Adrenal gland (tissue), 12 donors: ENCODE results near the gene CARMIL3. TPM values are rescaled to one million over a fixed set of nuclear protein-coding genes. Genes with fewer than 3 reads are reported as not detected.

Source experiments
- DNase-seq, 7 donors: peaks; one replicate each; pipeline ENCODE4 v3.0.0-alpha.2; 2019 to 2020
- H3K27ac ChIP-seq, 5 donors: fragments of 200-600 bp; sonication (generic) in 4 of 5; 1 replicate in 3 of 5; 2 replicates in 2 of 5; pipeline versions ENCODE4 v1.5.1 to v1.8.0; 2016 to 2020; ENCODE audit warnings: mild to moderate bottlenecking in 1 of 5
- H3K27me3 ChIP-seq: fragments of 200-600 bp; 2 replicates; pipeline ENCODE4 v1.8.0; 2021
- H3K36me3 ChIP-seq, 2 donors: fragments of 200-600 bp; replicated peaks in 1 of 2; 1 replicate in 1 of 2; 2 replicates in 1 of 2; pipeline versions ENCODE4 v1.5.1 to v1.8.0; 2018 to 2022
- H3K4me1 ChIP-seq, 2 donors: fragments of 200-600 bp; replicated peaks in 1 of 2; 1 replicate in 1 of 2; 2 replicates in 1 of 2; pipeline versions ENCODE4 v1.5.1 to v1.8.0; 2018 to 2021
- H3K4me3 ChIP-seq, 4 donors: fragments of 200-600 bp; sonication (generic) in 3 of 4; one replicate each; pipeline ENCODE4 v1.5.1; 2016 to 2018
- H3K9me3 ChIP-seq, 3 donors: fragments of 200-600 bp; sonication (generic) in 1 of 3; replicated peaks in 1 of 3; 1 replicate in 2 of 3; 2 replicates in 1 of 3; pipeline versions ENCODE4 v1.5.1 to v1.8.0; 2016 to 2021
- POLR2A ChIP-seq, 2 donors: fragments of 450-650 bp; IDR thresholded peaks; one replicate each; pipeline ENCODE4 v1.6.1; 2017; ENCODE audit warnings: antibody characterized with exemption in 2 of 2, mild to moderate bottlenecking in 2 of 2, moderate library complexity in 1 of 2
- WGBS, 4 donors: extraction: QIAGEN DNeasy Blood & Tissue Kit in 2 of 4; methylation state at CpG; one replicate each; pipeline versions ENCODE4 v1.1.5 to v1.1.7; 2013 to 2017; 5-methylcytosine and 5-hydroxymethylcytosine counted together
- intact Hi-C, 2 donors: fragments of 100-400 bp; cut with DNase I; formaldehyde crosslinking; loops; one replicate each; pipeline versions ENCODE4 v1.14.1 to v1.15.0; 2022 to 2023
- polyA plus RNA-seq, 3 donors: library from polyadenylated mRNA; stranded (reverse); fragments of 200-250 nt in 2 of 3; fragments of 350-450 nt in 1 of 3; fragmentation: Illumina TruSeq in 1 of 3; extraction: RNeasy Lipid Tissue Mini Kit (QIAGEN cat#74804) in 1 of 3; gene quantifications; one replicate each; pipeline ENCODE4 v1.2.3, GENCODE V29; 2013 to 2014
- total RNA-seq, 9 donors: library from RNA; depleted of rRNA in 4 of 9; stranded (reverse); fragments of >200 nt in 4 of 9; fragments of 120-200 nt in 1 of 9; fragmentation: NEBNext Ultra II Directional in 1 of 9; extraction: Animal tissue kit (Norgen Biotek cat#: 25700) in 1 of 9; gene quantifications; one replicate each; pipeline versions ENCODE4 v1.1.0 to v1.2.4, GENCODE V29; 2013 to 2023
- TF ChIP-seq, protein P1 (sequence below), 6 experiments: fragments of 450-650 bp in 4 of 6; fragments of 200-600 bp in 2 of 6; sonication (generic) in 1 of 6; IDR thresholded peaks; 1 replicate in 5 of 6; 2 replicates in 1 of 6; pipeline versions ENCODE4 v1.5.1 to v1.8.0; 2016 to 2021; ENCODE audit warnings: antibody characterized with exemption in 6 of 6, mild to moderate bottlenecking in 2 of 6, moderate library complexity in 1 of 6
- donor health status: healthy with polysubstance abuse.
- donor health status: Bipolar disorder and iron deficiency.
- donor health status: DM: yes; HTN: yes; CAD: no.
- donor health status: DM: no; HTN: no; CAD: no.
- donor health status: DM: no; HTN: no; CAD: no.
- donor health status: DM: yes; HTN: yes; CAD: no.

The CARMIL3 gene
- total and polyA plus RNA-seq, 12 donors = 0.17 to 5.8 (median 0.74) TPM; not detected in 1

DNA sequence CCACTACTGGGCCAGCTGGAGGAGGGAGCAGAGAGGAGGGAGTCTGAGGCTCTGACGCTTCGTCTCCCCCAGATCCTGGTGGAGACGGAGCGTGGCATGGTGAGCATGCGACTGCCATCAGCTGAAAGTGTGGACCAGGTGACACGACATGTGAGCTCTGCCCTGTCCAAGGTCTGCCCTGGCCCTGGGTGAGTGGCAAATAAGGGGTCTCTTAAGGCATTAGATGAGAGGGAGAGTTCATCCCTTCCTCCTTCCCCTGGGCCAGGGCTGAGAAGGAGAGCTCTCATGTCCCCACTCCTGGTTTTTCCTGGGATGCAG is 2.5 kb downstream of the CARMIL3 start:
- 80 to 88% (median 83%) methylated on average over 3 to 6 of the region's 6 CpGs for WGBS, 4 donors
- no peaks in the 10 kb centered on the region for H3K9me3 ChIP-seq
- no peaks in the 10 kb centered on the region for H3K36me3 ChIP-seq
- H3K27me3 ChIP-seq = no peaks in the 10 kb centered on the region
- no peak overlapping the region for H3K4me3 ChIP-seq
- no peak for TF ChIP-seq POLR2A (IDR thresholded peaks at IDR 0.05)
- TF ChIP-seq, protein P1, sequence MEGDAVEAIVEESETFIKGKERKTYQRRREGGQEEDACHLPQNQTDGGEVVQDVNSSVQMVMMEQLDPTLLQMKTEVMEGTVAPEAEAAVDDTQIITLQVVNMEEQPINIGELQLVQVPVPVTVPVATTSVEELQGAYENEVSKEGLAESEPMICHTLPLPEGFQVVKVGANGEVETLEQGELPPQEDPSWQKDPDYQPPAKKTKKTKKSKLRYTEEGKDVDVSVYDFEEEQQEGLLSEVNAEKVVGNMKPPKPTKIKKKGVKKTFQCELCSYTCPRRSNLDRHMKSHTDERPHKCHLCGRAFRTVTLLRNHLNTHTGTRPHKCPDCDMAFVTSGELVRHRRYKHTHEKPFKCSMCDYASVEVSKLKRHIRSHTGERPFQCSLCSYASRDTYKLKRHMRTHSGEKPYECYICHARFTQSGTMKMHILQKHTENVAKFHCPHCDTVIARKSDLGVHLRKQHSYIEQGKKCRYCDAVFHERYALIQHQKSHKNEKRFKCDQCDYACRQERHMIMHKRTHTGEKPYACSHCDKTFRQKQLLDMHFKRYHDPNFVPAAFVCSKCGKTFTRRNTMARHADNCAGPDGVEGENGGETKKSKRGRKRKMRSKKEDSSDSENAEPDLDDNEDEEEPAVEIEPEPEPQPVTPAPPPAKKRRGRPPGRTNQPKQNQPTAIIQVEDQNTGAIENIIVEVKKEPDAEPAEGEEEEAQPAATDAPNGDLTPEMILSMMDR (IDR thresholded peaks at IDR 0.05) = no peak
- DNase-seq = no peak
- intact Hi-C loops = loop anchor here in 1 of 2 donors (10.0 kb wide), 1 partner anchor 241 kb away; the partner anchor contains the start of genes DHRS1 and NOP9
- peaks cover 13 to 16% of the 10 kb centered on the region in 2 donors for H3K4me1 ChIP-seq
- H3K27ac ChIP-seq = no peak overlapping the region

DNA sequence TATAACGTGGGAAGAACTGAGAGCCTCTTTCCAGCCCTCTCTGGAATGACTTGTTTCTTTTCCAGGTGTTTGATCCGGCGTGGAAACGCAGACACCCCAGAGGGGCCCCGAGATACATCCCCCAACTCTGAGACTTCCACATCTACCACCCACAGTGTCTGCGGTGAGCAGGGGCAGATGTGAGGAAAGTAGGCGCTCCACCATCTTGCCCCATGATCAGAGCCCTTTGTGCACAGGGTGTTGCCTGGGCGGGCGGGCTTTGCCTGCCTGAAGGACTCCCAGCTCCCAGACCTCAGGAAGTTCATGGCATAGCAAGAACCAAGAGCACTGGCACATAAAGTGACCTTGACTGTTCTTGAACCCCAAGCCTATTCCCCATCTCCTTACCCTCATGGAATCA is 2.8 kb downstream of the CARMIL3 start:
- Histone ChIP-seq H3K4me1 (peaks cover 13 to 16% of the 10 kb centered on the region in 2 donors), H3K27me3 (no peaks in the 10 kb centered on the region), H3K9me3 (no peaks in the 10 kb centered on the region), H3K27ac (no peak overlapping the region), H3K4me3 (no peak overlapping the region), H3K36me3 (no peaks in the 10 kb centered on the region)
- no peak for DNase-seq
- WGBS, 4 donors = 89 to 97% (median 91%) methylated on average over 8 to 9 of the region's 9 CpGs
- no peak for TF ChIP-seq POLR2A (IDR thresholded peaks at IDR 0.05)
- TF ChIP-seq, protein P1 (IDR thresholded peaks at IDR 0.05) = no peak
- intact Hi-C loops = loop anchor here (5.0 to 10.0 kb wide), 2 partner anchors 38 to 240 kb away; partner anchors contain the start of genes PCK2 (in 2 of the 2), DHRS1 (in 1 of the 2) and NOP9 (in 1 of the 2)

DNA sequence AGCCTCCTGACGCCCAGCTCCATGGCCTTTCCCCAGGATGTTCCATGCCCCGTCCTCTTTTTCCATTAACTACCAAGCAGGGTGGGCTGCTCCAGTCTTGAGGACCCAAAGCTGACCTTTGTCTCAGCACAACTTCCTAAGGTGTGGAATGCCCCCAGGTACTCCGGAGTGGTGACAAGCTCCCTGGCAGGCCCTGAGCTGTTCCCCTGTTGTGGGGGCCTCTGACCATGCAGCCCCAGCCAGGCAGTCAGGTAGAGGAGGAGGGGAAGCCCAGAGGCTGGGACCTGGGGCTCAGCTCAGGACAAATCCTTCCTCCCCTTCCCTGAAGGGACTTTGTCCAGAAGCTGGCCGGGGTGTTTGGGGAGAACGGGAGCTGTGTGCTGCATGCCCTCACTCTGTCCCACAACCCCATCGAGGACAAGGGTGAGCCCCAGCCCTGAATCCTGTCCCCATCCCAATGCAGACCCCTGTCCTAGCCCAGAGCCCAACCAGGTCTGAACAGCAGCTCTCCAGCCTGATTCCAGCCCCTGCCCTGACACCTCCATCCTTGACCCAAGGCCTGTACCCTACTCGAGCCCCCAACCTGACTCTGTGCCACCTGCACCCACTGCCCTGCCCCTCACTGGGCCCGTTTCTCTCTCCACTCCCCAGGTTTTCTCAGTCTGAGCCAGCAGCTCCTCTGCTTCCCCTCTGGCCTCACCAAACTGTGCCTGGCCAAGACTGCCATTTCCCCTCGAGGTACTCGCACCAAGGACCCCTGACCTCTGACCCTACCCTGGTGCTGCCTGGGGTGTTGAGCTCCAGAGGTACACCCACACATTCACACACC is 4.4 kb downstream of the CARMIL3 start:
- TF ChIP-seq, protein P1 (IDR thresholded peaks at IDR 0.05) = no peak
- no peak for TF ChIP-seq POLR2A (IDR thresholded peaks at IDR 0.05)
- peaks cover 13 to 16% of the 10 kb centered on the region in 2 donors for H3K4me1 ChIP-seq
- WGBS, 4 donors = 71 to 86% (median 76%) methylated on average over 7 to 10 of the region's 10 CpGs
- H3K27ac ChIP-seq = no peak overlapping the region
- intact Hi-C loops = loop anchor here (5.0 to 10.0 kb wide), 2 partner anchors 36 to 239 kb away; partner anchors contain the start of genes PCK2 (in 2 of the 2), DHRS1 (in 1 of the 2) and NOP9 (in 1 of the 2)
- DNase-seq = no peak
- H3K36me3 ChIP-seq = no peaks in the 10 kb centered on the region
- H3K4me3 ChIP-seq = no peak overlapping the region
- H3K9me3 ChIP-seq = no peaks in the 10 kb centered on the region
- H3K27me3 ChIP-seq = no peaks in the 10 kb centered on the region

DNA sequence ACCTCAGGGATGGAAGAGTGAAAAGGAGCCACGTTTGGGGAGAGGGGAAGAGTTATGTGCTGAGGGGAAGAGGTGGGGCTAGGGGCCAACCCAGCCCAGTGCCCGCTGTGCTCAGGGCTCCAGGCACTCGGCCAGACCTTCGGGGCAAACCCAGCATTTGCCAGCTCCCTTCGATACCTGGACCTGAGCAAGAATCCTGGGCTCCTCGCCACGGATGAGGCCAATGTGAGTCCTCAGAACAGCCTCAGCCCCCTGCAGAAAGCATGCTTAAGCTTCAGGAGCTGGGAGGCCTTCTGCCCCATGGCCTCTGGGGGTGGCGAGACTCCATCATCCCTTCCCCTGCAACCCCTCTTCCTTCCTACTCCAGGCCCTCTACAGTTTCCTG is 5.0 kb downstream of the CARMIL3 start:
- peaks cover 8 to 10% of the 10 kb centered on the region in 2 donors for H3K4me1 ChIP-seq
- no peaks in the 10 kb centered on the region for H3K36me3 ChIP-seq
- H3K27me3 ChIP-seq = no peaks in the 10 kb centered on the region
- WGBS, 4 donors = 64 to 72% (median 70%) methylated on average over 5 to 8 of the region's 8 CpGs
- intact Hi-C loops = loop anchor here (5.0 to 10.0 kb wide), 2 partner anchors 36 to 238 kb away; partner anchors contain the start of genes PCK2 (in 2 of the 2), DHRS1 (in 1 of the 2) and NOP9 (in 1 of the 2)
- no peak overlapping the region for H3K4me3 ChIP-seq
- no peak for TF ChIP-seq POLR2A (IDR thresholded peaks at IDR 0.05)
- TF ChIP-seq, protein P1 (IDR thresholded peaks at IDR 0.05) = no peak
- H3K27ac ChIP-seq = no peak overlapping the region
- no peak for DNase-seq
- no peaks in the 10 kb centered on the region for H3K9me3 ChIP-seq
